ENCODE measurements around the gene TMEM236. TPM values are rescaled to one million over a fixed set of nuclear protein-coding genes. Genes with fewer than 3 reads are reported as not detected.

The TMEM236 gene
- total and polyA plus RNA-seq, 5 donors from 2014 or later: 0.10 to 0.15 (median 0.13) TPM; not detected in 2

Other genes with a start within 250 kb of the TMEM236 start
- 22.0 TPM for gene HACD1, start 134.8 kb upstream of the TMEM236 start, total RNA-seq
- 10 to 100 TPM; 28.4 to 65.8 (median 47.0) TPM for gene HACD1, start 134.8 kb upstream of the TMEM236 start, polyA plus RNA-seq
- 154 TPM for gene STAM, start 108.0 kb upstream of the TMEM236 start, total RNA-seq
- gene STAM, start 108.0 kb upstream of the TMEM236 start, polyA plus RNA-seq: 10 to 100 TPM; 48.0 to 93.3 (median 67.0) TPM
- gene MRC1, start 57.1 kb downstream of the TMEM236 start, total RNA-seq: 0.37 TPM
- 1 to 10 TPM in 2 of 4 donors, under 1 TPM in 2; 0.24 to 1.8 (median 1.1) TPM for gene MRC1, start 57.1 kb downstream of the TMEM236 start, polyA plus RNA-seq
- gene SLC39A12, start 199.7 kb downstream of the TMEM236 start, total RNA-seq: not detected
- not detected for gene SLC39A12, start 199.7 kb downstream of the TMEM236 start, polyA plus RNA-seq

Measured in CD4-positive, CD25-positive, alpha-beta regulatory T cell (primary cell).